T-helper 2 cell treated with Interferon-gamma antibody and Interleukin-4, amounts not matched to agents 5 μg/mL and 100 μg/mL, for 36 hours (primary cell): ENCODE data around the gene PLCB4.
"Not testable (repeated sequence)": the region's sequence is repeated elsewhere in the genome, so short reads cannot be mapped to it uniquely, and the experiment has no call there.

Experiments used
- DNase-seq: peaks from one replicate; pipeline ENCODE4 v3.0.0; 2021; ENCODE audit warnings: low spot score
- H3K27ac Mint-ChIP-seq: one replicate; pipeline ENCODE4 v1.8.0; 2021; ENCODE audit warnings: mild to moderate bottlenecking, mixed read lengths
- H3K27me3 Mint-ChIP-seq: one replicate; pipeline ENCODE4 v1.8.0; 2021; ENCODE audit warnings: low read depth, mixed read lengths
- H3K36me3 Mint-ChIP-seq: one replicate; pipeline ENCODE4 v1.8.0; 2021; ENCODE audit warnings: low read depth, mixed read lengths
- H3K4me1 Mint-ChIP-seq: one replicate; pipeline ENCODE4 v1.8.0; 2021; ENCODE audit warnings: low read depth, mixed read lengths
- H3K4me3 Mint-ChIP-seq: one replicate; pipeline ENCODE4 v1.8.0; 2022; ENCODE audit warnings: mild to moderate bottlenecking, moderate library complexity, mixed read lengths
- H3K9me3 Mint-ChIP-seq: one replicate; pipeline ENCODE4 v1.8.0; 2021; ENCODE audit warnings: mixed read lengths

The PLCB4 gene

DNA sequence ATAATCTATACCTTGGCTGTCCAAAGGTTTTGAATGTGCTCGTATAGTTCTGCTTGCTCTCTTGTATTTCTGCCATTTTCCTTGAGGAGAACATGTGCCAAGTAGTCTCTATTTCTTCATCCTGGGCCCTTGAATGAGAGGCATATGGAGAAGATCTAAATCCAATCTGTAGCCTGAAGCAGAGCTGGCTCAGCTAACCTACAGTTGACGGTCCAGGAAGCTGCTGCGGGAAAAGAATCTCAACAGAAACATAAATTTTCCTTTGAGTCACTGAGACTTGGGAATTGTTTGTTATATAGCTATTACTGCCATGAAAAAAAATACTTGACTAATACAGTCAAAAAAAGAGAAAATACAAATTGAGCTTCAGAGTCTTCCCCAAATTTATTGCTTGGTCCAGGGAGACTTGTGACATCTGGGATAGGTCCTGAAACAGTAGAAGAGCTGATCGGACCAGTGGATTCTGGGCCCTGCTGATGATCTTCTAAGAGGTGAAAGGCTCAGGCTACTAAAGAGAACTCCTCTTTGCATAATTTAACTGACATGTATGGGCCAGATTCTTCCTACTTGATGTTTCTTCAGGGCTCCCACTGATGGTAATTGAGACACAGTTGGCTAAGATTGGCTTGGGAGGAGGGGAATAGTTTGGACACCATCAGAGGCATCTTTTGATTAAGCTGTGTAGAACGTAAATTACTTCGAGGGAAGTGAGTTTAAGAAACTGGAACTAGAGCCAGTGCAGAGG lies 29.9 kb upstream of the PLCB4 start:
- Mint-ChIP-seq H3K4me1 (no peaks in the 10 kb centered on the region), H3K36me3 (no peaks in the 10 kb centered on the region), H3K9me3 (peaks cover 4% of the 10 kb centered on the region), H3K4me3 (no peak overlapping the region), H3K27me3 (no peaks in the 10 kb centered on the region), H3K27ac (no peak overlapping the region)
- DNase-seq, result no peak

DNA sequence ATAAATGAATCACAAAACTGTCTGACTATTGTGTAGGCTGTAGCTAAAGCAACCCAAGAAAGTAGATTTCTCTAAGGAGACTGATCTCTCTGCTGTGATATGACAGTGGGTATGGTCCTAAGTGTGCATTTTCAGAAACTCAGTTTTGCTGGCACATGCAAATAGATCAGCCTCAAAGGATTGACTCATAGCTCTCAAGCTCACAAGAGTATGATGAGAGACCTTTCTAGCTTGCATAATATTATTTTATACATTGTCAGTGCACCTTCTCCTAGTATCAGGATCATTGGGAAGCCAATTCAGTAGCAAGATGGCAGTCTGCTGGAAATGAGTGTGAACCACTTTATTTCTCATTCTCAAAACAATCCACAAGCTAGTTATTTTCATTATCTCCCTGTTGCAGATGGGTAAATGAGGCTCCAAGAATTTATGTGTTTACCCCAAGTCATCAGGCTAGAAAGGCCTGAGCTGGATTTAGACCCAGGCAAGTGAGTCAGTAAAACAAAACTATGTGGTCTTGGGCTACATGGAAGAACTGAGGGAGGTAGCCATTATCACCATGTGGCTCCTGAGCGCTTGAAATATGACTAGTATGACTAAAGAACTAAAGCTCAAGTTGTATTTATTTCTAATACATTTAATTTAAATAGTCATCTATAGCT lies 27.9 kb upstream of the PLCB4 start:
- Mint-ChIP-seq H3K4me1 (no peaks in the 10 kb centered on the region), H3K4me3 (no peak overlapping the region), H3K36me3 (no peaks in the 10 kb centered on the region), H3K27ac (no peak overlapping the region), H3K9me3 (peaks cover 4% of the 10 kb centered on the region), H3K27me3 (no peaks in the 10 kb centered on the region)
- no peak for DNase-seq

DNA sequence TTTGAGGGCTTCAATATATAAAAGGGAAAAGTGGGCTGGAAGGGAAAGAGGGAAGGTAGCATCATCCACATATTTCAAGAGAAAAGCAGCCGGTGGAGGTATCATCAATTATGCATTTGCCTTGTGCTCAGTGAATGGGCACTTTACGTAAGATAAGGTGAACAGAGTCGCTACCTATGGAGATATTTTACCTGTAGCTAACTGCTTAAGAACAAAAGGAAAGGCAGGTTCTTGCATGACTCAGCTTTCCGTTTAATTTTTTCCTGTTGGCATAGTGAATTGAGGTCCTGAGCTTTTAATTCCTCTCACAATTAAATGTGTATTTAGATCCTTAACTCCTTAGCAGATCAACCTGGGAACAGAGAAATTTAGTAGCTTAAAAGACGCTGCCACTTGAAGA lies 25.5 kb upstream of the PLCB4 start:
- Mint-ChIP-seq H3K27ac (no peak overlapping the region), H3K4me1 (no peaks in the 10 kb centered on the region), H3K4me3 (no peak overlapping the region), H3K27me3 (no peaks in the 10 kb centered on the region), H3K36me3 (no peaks in the 10 kb centered on the region), H3K9me3 (peaks cover 8% of the 10 kb centered on the region)
- DNase-seq, result no peak

DNA sequence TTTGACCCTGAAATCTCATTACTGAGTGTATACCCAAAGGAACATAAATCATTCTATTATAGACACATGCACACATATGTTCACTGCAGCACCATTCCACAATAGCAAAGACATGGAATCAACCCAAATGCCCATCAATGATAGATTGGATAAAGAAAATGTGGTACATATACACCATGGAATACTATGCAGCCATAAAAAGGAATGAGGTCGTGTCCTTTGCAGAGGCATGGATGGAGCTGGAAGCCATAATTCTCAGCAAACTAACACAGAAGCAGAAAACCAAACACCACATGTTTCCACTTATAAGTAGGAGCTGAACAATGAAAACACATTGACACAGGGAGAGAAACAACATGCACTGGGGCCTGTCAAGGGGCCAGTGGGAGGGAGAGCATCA lies 21.0 kb upstream of the PLCB4 start:
- not testable (repeated sequence) for H3K4me1 Mint-ChIP-seq, H3K4me3 Mint-ChIP-seq, DNase-seq, H3K27me3 Mint-ChIP-seq, H3K36me3 Mint-ChIP-seq, H3K27ac Mint-ChIP-seq
- H3K9me3 Mint-ChIP-seq, result peaks cover 17% of the 10 kb centered on the region

DNA sequence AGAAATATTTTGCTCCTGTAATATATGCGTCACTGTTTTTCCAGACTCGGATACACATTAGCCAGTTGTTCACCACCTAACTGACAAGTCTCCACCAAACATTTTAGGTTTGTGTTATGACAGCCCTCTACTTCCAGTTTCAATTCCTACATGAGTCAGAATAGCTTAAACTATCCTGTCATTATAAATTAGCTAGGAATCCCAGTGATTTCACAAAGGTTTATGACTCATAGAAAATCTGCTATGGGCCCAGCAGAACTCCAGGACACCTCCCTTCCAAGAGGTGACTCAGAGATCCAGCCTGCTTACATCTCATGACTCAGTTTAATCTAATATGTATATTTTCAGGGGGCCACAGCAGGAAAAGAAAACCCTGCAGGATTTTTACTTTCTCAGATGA lies 17.4 kb upstream of the PLCB4 start:
- Mint-ChIP-seq H3K9me3 (peaks cover 14% of the 10 kb centered on the region), H3K4me1 (peaks cover 4% of the 10 kb centered on the region), H3K27me3 (no peaks in the 10 kb centered on the region), H3K4me3 (no peak overlapping the region), H3K27ac (no peak overlapping the region), H3K36me3 (no peaks in the 10 kb centered on the region)
- no peak for DNase-seq

DNA sequence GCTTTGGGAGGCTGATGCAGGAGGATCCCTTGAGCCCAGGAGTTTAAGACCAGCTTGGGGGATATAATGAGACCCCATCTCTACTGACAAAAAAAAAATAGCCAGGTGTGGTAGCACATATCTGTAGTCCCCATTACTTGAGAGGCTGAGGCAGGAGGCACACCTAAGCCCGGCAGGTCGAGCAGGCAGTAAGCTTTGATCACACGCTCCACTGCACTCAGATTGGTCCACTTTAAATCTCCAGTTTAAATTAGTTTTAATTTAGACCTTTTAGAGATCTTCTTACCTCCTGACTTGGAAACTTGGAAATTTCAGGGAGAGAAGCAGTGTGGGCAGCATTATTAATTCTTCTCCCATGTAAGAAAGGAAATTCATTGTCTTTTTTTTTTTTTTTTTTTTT lies 16.8 kb upstream of the PLCB4 start:
- Mint-ChIP-seq H3K27ac (no peak overlapping the region), H3K4me1 (peaks cover 4% of the 10 kb centered on the region), H3K36me3 (no peaks in the 10 kb centered on the region), H3K9me3 (peaks cover 14% of the 10 kb centered on the region), H3K4me3 (no peak overlapping the region), H3K27me3 (no peaks in the 10 kb centered on the region)
- no peak for DNase-seq

DNA sequence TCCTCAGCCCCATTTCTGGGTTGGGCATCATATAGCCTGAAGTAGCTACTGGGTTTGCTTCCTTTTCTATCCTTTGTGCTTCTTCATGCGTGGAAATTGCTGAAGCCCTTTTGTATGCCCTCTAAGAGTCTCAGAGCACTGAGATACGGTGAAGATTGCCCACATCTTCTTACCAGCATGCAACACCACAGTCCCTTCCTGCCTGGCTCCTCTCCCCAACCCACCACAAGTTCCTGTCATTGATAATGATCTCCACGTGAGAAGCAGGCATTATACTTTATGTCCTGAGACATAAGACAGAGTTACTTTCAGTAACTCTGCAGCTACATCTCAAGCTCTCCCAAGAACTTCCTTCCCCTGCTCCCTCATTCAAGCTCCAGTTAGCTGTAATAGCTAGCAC lies 15.8 kb upstream of the PLCB4 start:
- no peaks in the 10 kb centered on the region for H3K27me3 Mint-ChIP-seq
- DNase-seq, result no peak
- H3K4me3 Mint-ChIP-seq, result no peak overlapping the region
- no peaks in the 10 kb centered on the region for H3K36me3 Mint-ChIP-seq
- H3K4me1 Mint-ChIP-seq, result peaks cover 4% of the 10 kb centered on the region
- no peak overlapping the region for H3K27ac Mint-ChIP-seq
- peaks cover 10% of the 10 kb centered on the region for H3K9me3 Mint-ChIP-seq

DNA sequence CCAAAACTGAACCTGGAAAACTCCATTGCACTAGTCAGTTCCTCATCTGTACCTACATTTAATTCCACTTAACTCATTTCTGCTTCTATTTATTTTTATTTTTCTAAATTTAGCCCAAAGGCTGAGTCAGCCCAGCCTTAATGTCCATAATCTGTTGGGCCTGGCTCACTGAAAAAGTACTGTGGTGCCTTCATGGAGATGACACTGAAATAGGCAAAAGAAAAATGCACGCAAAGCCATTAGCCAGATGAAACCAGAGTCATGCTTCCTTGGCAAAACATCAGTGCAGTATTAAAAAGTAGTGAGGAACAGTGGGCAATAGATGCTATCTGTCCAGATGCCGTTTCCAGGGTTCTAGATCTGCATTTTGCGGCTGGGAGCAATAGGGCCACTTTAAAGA lies 14.7 kb upstream of the PLCB4 start:
- Mint-ChIP-seq H3K36me3 (no peaks in the 10 kb centered on the region), H3K4me1 (peaks cover 4% of the 10 kb centered on the region), H3K9me3 (peaks cover 3% of the 10 kb centered on the region), H3K27me3 (no peaks in the 10 kb centered on the region), H3K4me3 (no peak overlapping the region), H3K27ac (no peak overlapping the region)
- no peak for DNase-seq

DNA sequence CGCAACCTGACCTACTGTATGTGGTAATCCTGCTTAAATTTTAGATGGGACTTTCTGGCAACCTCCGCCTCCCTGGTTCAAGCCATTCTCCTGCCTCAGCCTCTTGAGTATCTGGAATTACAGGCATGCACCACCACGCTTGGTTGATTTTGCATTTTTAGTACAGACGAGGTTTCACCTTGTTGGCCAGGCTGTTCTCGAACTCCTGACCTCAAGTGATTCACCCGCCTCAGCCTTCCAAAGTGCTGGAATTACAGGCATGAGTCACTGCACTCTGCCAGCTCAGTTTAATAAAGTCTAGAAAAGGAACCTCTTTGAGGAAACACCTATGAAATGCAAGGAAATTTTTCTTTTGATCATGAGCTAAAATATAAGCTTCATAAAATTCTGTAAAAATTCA lies 9.0 kb upstream of the PLCB4 start:
- Mint-ChIP-seq H3K36me3 (no peaks in the 10 kb centered on the region), H3K9me3 (peaks cover 4% of the 10 kb centered on the region), H3K4me3 (no peak overlapping the region), H3K27me3 (no peaks in the 10 kb centered on the region), H3K4me1 (no peaks in the 10 kb centered on the region), H3K27ac (no peak overlapping the region)
- no peak for DNase-seq

DNA sequence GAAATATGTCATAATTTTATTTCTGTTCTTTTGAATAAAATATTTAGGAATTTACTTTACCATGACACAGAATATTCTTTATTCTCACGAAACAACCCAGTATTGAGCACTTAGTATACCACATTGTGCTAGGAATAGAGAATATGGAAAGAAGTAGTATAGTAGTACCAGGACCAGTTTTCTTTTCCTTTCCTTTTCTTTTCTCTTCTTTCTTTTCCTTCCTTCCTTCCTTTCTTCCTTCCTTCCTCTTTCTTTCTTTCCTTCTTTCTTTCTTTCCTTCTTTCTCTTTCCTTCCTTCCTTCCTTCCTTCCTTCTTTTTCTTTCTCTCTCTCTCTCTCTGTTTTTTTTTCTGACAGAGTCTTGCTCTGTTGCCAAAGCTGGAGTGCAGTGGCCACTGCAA lies 7.5 kb upstream of the PLCB4 start:
- no peaks in the 10 kb centered on the region for H3K4me1 Mint-ChIP-seq
- peaks cover 4% of the 10 kb centered on the region for H3K9me3 Mint-ChIP-seq
- no peak overlapping the region for H3K27ac Mint-ChIP-seq
- no peak overlapping the region for H3K4me3 Mint-ChIP-seq
- no peak for DNase-seq
- no peaks in the 10 kb centered on the region for H3K27me3 Mint-ChIP-seq
- no peaks in the 10 kb centered on the region for H3K36me3 Mint-ChIP-seq

DNA sequence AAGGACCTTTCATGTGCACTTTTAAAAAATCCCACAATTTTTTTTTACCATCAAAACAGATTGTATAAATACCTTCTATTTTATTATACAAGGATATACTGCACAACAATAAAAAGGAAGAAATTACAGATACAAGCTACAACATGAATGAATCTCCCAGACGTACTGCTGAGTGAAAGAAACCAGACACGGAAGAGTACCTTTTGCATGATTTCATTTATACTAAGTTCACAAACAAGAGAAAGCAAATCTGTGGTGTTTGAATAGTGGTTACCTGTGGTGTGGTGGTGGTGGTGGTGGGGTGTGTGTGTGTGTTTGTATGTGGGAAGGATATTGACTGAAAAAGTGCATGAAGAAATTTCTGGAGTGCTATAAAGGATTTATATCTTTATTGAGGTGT lies 6.8 kb upstream of the PLCB4 start:
- Mint-ChIP-seq H3K4me3 (no peak overlapping the region), H3K4me1 (no peaks in the 10 kb centered on the region)

DNA sequence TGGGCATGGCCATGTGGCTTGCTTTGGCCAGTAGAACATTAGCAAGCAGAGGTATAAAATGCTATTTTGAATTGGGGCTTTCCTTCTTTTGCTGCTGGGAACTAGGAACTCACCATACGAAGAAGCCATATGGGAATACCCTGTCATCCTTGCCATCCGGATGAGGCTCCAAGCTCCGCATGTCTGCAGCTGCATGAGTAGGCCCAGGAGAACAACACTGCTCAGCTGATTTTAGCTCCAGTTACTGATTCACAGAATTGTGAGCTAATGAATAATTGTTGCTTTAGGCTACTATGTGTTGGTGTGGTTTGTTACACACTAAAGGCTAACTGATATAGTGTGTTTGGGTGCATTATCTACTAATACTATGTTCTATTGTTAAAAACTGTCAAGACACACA lies 2.7 kb upstream of the PLCB4 start:
- peaks cover 4% of the 10 kb centered on the region for H3K9me3 Mint-ChIP-seq
- H3K36me3 Mint-ChIP-seq, result no peaks in the 10 kb centered on the region
- no peak overlapping the region for H3K4me3 Mint-ChIP-seq
- H3K27ac Mint-ChIP-seq, result no peak overlapping the region
- H3K27me3 Mint-ChIP-seq, result peaks cover 16% of the 10 kb centered on the region
- H3K4me1 Mint-ChIP-seq, result peaks cover 2% of the 10 kb centered on the region
- DNase-seq, result no peak

More for the DNA sequence above, 6.8 kb upstream of the PLCB4 start:
- no peak for DNase-seq
- Mint-ChIP-seq H3K27me3 (no peaks in the 10 kb centered on the region), H3K9me3 (peaks cover 4% of the 10 kb centered on the region), H3K36me3 (no peaks in the 10 kb centered on the region), H3K27ac (no peak overlapping the region)

DNA sequence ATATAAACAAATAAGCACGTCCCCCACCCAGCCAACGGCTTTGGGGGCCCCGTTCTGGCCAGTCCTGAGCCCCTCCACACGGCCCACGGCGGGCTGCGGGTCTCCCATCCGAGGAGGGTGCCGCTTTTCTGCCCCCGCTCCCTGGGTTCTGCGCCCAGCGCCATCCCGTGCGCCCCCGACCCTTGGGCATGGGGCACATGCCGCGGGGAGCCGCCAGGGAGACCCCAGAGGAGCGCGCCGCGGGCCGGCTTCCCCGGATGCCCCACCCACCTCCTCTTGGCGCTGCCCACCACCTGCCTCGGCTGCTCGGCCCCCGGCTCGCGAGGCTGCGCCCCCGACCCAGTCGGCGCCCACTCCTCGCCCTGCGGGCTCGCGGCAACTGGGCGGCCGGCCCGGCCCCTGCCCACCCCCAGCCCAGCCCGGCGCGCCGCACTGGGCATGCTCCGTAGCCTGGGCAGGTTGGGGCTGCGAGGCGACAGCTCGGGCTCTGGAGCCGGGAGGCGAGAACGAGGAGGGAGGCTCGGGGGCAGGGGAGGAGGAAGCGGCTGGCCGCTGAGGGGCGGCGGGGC lies 570 bp upstream of the PLCB4 start:
- peaks cover 2% of the 10 kb centered on the region for H3K4me1 Mint-ChIP-seq
- no peak for DNase-seq
- H3K27ac Mint-ChIP-seq, result no peak overlapping the region
- no peaks in the 10 kb centered on the region for H3K36me3 Mint-ChIP-seq
- H3K9me3 Mint-ChIP-seq, result peaks cover 4% of the 10 kb centered on the region
- H3K27me3 Mint-ChIP-seq, result peaks cover 16% of the 10 kb centered on the region
- H3K4me3 Mint-ChIP-seq, result no peak overlapping the region

DNA sequence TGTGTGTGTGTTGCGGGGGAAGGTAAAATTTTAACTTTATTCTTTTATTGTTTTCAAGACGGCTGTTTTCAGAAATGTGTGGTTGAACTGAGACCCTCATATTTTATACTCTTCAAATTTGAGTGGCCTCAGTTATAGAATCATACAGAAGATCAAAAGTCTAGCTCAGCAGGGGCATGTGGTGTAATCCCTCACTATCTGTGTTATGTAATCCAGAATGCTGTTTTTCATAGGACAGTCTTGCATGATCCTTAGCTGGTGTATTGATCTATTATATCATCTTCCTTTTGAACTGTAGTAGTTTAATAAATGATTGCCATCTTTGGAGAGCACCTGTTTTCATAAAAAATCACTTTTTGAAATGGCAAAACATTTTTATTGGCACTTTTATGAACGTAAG lies 1.4 kb downstream of the PLCB4 start:
- no peak for DNase-seq
- H3K4me3 Mint-ChIP-seq, result no peak overlapping the region
- H3K27ac Mint-ChIP-seq, result no peak overlapping the region
- peaks cover 2% of the 10 kb centered on the region for H3K4me1 Mint-ChIP-seq
- no peaks in the 10 kb centered on the region for H3K36me3 Mint-ChIP-seq
- no peaks in the 10 kb centered on the region for H3K9me3 Mint-ChIP-seq
- peaks cover 16% of the 10 kb centered on the region for H3K27me3 Mint-ChIP-seq
